Fibroblast of lung (primary cell): ENCODE measurements around the gene TNNI3K. TPM values are rescaled to one million over a fixed set of nuclear protein-coding genes. Genes with fewer than 3 reads are reported as not detected.

ENCODE experiments used
- DNase-seq, 2 donors: peaks; one replicate each; pipeline versions ENCODE4 v3.0.0 to v3.0.0-alpha.2; 2010; ENCODE audit warnings: low read depth in 2 of 2
- H2AFZ ChIP-seq: 2 replicates; pipeline ENCODE4 v1.5.1; 2012; ENCODE audit warnings: low read length, control low read depth, inconsistent platforms
- H3K27ac ChIP-seq: 2 replicates; pipeline ENCODE4 v1.5.1; 2011; ENCODE audit warnings: low read length, control low read depth; ENCODE audit not compliant: insufficient read depth
- H3K27me3 ChIP-seq: 2 replicates; pipeline ENCODE4 v1.5.1; 2011; ENCODE audit warnings: mild to moderate bottlenecking, low read length; ENCODE audit not compliant: control insufficient read depth, insufficient read depth
- H3K36me3 ChIP-seq: 2 replicates; pipeline ENCODE4 v1.5.1; 2011; ENCODE audit warnings: low read length; ENCODE audit not compliant: control insufficient read depth, insufficient read depth
- H3K4me1 ChIP-seq: 2 replicates; pipeline ENCODE4 v1.5.1; 2011; ENCODE audit warnings: low read length; ENCODE audit not compliant: control insufficient read depth, insufficient read depth; ENCODE audit errors: extremely low read depth
- H3K4me2 ChIP-seq: 2 replicates; pipeline ENCODE4 v1.5.1; 2011; ENCODE audit warnings: low read length, control low read depth; ENCODE audit not compliant: insufficient read depth; ENCODE audit errors: extremely low read depth
- H3K4me3 ChIP-seq, 4 experiments: fragments of 200-600 bp in 1 of 4; sonication (generic) in 1 of 4; replicated peaks in 1 of 4; 2 replicates each; pipeline ENCODE4 v1.5.1; 2011 to 2016; ENCODE audit warnings: low read length in 4 of 4, low read depth in 3 of 4, mild to moderate bottlenecking in 3 of 4, control low read depth in 2 of 4, inconsistent platforms in 1 of 4, mixed read lengths in 1 of 4; ENCODE audit not compliant: insufficient read depth in 1 of 4; ENCODE audit errors: control extremely low read depth in 1 of 4
- H3K79me2 ChIP-seq: 2 replicates; pipeline ENCODE4 v1.5.1; 2012; ENCODE audit warnings: mild to moderate bottlenecking, low read length, inconsistent platforms; ENCODE audit not compliant: control insufficient read depth, insufficient read depth
- H3K9ac ChIP-seq: 2 replicates; pipeline ENCODE4 v1.5.1; 2011; ENCODE audit warnings: mild to moderate bottlenecking, low read length, control low read depth; ENCODE audit not compliant: insufficient read depth
- H3K9me3 ChIP-seq: 2 replicates; pipeline ENCODE4 v1.5.1; 2012; ENCODE audit warnings: low read depth, low read length; ENCODE audit not compliant: control insufficient read depth, insufficient read depth
- H4K20me1 ChIP-seq: 2 replicates; pipeline ENCODE4 v1.5.1; 2011; ENCODE audit warnings: low read length; ENCODE audit not compliant: control insufficient read depth, insufficient read depth; ENCODE audit errors: extremely low read depth
- EZH2 ChIP-seq: IDR thresholded peaks from 2 replicates; pipeline ENCODE4 v1.5.1; 2012; ENCODE audit warnings: low read length, control low read depth, mild to moderate bottlenecking; ENCODE audit errors: missing control alignments
- polyA plus RNA-seq, 2 donors: library from polyadenylated mRNA; depleted of rRNA in 1 of 2; stranded (reverse) in 1 of 2; unstranded in 1 of 2; fragments of >200 nt; gene quantifications; 2 replicates each; pipeline ENCODE4 v1.2.1, GENCODE V29; 2011 to 2012; ENCODE audit warnings: missing spikeins in 1 of 2
- total RNA-seq: library from RNA; depleted of rRNA; stranded (reverse); fragments of >200 nt; gene quantifications from 2 replicates; pipeline ENCODE4 v1.2.1, GENCODE V29; 2014
- TF ChIP-seq, protein P1 (sequence below), 2 donors: IDR thresholded peaks in 1 of 2; conservative IDR thresholded peaks in 1 of 2; 1 replicate in 1 of 2; 2 replicates in 1 of 2; pipeline ENCODE4 v1.5.1; 2011 to 2012; ENCODE audit warnings: low read length in 2 of 2, control low read depth in 1 of 2, inconsistent platforms in 1 of 2, low read depth in 1 of 2, mild to moderate bottlenecking in 1 of 2

Gene TNNI3K
- total and polyA plus RNA-seq, 2 donors (not counting 1 experiment from before 2014, with no cell fraction given) = 0.66 to 0.91 TPM

DNA sequence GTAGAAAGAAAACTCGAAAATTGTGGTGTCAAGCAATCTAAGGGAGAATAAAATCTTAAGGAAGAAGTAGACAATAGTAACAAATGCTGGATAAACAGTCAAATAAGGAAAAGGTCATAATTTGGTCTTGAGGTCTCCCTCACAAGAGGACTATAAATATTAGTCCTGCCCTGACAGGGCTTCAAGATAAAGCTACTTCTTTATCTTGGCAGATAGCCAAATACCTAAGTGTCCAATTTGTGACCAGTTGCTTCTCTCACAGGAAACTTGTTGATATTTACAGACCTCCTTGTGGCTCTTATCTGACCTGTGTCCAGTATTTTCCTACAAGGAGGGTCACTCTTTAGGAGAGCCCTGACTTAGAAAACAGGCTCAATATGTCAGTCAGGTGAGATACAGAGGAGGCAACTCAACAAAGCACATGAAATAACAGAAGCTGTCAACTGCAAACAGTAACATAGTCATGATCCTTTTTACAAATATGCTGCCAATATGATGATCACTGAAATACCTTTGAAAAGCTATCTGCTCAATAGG, 88.8 kb downstream of the TNNI3K start:
- Histone ChIP-seq H3K79me2 (no peaks in the 10 kb centered on the region), H3K36me3 (no peaks in the 10 kb centered on the region), H3K9ac (no peak overlapping the region), H2AFZ (no peak overlapping the region), H3K4me3 (no peak overlapping the region), H3K4me2 (no peak overlapping the region), H3K4me1 (no peaks in the 10 kb centered on the region), H3K9me3 (no peaks in the 10 kb centered on the region), H3K27me3 (no peaks in the 10 kb centered on the region), H3K27ac (no peak overlapping the region), H4K20me1 (no peaks in the 10 kb centered on the region)
- TF ChIP-seq, protein P1, sequence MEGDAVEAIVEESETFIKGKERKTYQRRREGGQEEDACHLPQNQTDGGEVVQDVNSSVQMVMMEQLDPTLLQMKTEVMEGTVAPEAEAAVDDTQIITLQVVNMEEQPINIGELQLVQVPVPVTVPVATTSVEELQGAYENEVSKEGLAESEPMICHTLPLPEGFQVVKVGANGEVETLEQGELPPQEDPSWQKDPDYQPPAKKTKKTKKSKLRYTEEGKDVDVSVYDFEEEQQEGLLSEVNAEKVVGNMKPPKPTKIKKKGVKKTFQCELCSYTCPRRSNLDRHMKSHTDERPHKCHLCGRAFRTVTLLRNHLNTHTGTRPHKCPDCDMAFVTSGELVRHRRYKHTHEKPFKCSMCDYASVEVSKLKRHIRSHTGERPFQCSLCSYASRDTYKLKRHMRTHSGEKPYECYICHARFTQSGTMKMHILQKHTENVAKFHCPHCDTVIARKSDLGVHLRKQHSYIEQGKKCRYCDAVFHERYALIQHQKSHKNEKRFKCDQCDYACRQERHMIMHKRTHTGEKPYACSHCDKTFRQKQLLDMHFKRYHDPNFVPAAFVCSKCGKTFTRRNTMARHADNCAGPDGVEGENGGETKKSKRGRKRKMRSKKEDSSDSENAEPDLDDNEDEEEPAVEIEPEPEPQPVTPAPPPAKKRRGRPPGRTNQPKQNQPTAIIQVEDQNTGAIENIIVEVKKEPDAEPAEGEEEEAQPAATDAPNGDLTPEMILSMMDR (conservative IDR thresholded peaks at IDR 0.05 in 1 of 2, IDR thresholded peaks at IDR 0.05 in 1 of 2; ENCODE audit: low read depth in 1 of 2, low read length in 2 of 2) = no peak
- no peak for TF ChIP-seq EZH2
- peak in 1 of 2 donors; percentile 11 for DNase-seq

DNA sequence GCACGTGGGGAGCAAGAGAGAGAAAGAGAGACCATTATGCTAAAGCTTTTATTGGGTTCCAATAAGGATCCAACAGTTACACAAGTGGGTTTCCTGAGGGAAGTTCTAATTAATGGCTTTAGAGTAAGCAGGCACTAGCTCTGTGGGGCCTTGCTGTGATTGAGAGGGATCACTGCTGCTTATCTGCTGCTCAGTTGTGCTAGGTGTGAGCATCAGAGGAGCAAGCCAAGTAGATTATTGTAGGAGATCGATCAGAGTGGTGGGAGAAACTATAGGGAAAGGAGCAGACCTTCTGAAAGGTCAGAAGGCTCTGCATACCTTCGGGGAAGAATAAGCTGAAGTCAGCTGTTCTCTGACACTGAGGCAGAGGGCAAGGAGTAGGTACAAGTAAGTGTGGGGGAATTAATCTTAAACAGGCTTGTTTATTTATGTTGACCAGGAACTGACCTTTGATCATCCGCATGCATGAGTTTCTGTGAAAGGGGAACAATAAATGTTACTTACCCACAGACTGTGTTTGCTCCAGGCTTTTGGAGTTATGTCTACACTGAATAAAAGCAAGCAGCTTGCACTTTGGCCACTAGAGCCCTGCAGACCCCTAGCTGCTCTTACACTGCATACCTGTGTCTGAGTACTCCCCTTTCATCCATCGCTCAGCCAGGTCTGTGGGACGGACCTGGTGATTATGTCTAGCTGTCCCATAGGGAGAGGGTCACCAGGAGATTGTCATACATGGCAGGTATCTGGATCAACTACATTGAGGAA, 89.7 kb downstream of the TNNI3K start:
- Histone ChIP-seq H3K4me2 (no peak overlapping the region), H3K4me1 (no peaks in the 10 kb centered on the region), H3K9me3 (no peaks in the 10 kb centered on the region), H3K79me2 (no peaks in the 10 kb centered on the region), H4K20me1 (no peaks in the 10 kb centered on the region), H3K27ac (no peak overlapping the region), H3K9ac (no peak overlapping the region), H3K27me3 (no peaks in the 10 kb centered on the region), H2AFZ (no peak overlapping the region), H3K36me3 (no peaks in the 10 kb centered on the region), H3K4me3 (no peak overlapping the region)
- DNase-seq = no peak
- no peak for TF ChIP-seq EZH2
- TF ChIP-seq, protein P1 (conservative IDR thresholded peaks at IDR 0.05 in 1 of 2, IDR thresholded peaks at IDR 0.05 in 1 of 2; ENCODE audit: low read depth in 1 of 2, low read length in 2 of 2) = no peak

DNA sequence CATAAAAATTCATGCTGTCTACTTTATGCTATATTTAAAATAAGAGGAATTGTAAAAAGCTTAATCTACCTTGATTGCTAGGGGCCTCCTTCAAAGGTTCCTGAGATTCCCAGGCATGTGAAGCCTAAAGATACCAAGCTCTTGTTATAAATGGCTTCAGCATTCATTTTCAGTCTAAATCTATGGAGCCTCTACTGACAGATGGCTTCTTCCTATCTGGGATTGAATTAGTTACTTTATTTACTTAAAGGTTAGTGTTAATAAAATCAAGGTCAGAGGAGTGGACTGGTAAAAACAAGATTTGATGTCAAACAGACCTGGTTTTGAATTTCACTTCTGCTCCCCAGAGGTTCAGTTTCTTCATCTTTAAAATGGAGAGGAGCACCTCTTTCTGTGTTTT, 93.7 kb downstream of the TNNI3K start:
- no peak for DNase-seq
- Histone ChIP-seq H3K79me2 (no peaks in the 10 kb centered on the region), H3K27me3 (no peaks in the 10 kb centered on the region), H3K27ac (no peak overlapping the region), H2AFZ (no peak overlapping the region), H3K4me1 (no peaks in the 10 kb centered on the region), H3K4me2 (no peak overlapping the region), H3K4me3 (no peak overlapping the region), H4K20me1 (no peaks in the 10 kb centered on the region), H3K36me3 (no peaks in the 10 kb centered on the region), H3K9me3 (no peaks in the 10 kb centered on the region), H3K9ac (no peak overlapping the region)
- TF ChIP-seq, protein P1 (conservative IDR thresholded peaks at IDR 0.05 in 1 of 2, IDR thresholded peaks at IDR 0.05 in 1 of 2; ENCODE audit: low read depth in 1 of 2, low read length in 2 of 2) = no peak
- no peak for TF ChIP-seq EZH2
